Measurements from ENCODE around the gene REEP3.

Gene REEP3

GRCh38 chr10:63634488-63635065, 113.4 kb downstream of the REEP3 start:
- H3K79me2 ChIP-seq (ENCODE audit: insufficient read depth, low read length) = no peaks in the 10 kb centered on the region
- no peaks in the 10 kb centered on the region for H3K27me3 ChIP-seq (ENCODE audit: insufficient read depth, low read length, poor library complexity, severe bottlenecking)
- no peak overlapping the region for H3K4me3 ChIP-seq (ENCODE audit: low read length, poor library complexity, severe bottlenecking)
- no peak overlapping the region for H3K9ac ChIP-seq (ENCODE audit: low read depth, low read length, poor library complexity, severe bottlenecking)
- peaks cover 4% of the 10 kb centered on the region for H3F3A ChIP-seq (ENCODE audit: low read depth)
- no peak overlapping the region for H2AFZ ChIP-seq (ENCODE audit: low read length)
- H3K9me2 ChIP-seq (replicated peaks; ENCODE audit: low read depth, low read length) = no peaks in the 10 kb centered on the region
- no peak for TF ChIP-seq CTCF (conservative IDR thresholded peaks at IDR 0.05; ENCODE audit: low read length)
- no peak for TF ChIP-seq EZH2phosphoT487 (IDR thresholded peaks at IDR 0.05; ENCODE audit: borderline replicate concordance)
- no peaks in the 10 kb centered on the region for H3K9me3 ChIP-seq (ENCODE audit: insufficient read depth, low read depth, low read length)
- no peak overlapping the region for H3K4me2 ChIP-seq (ENCODE audit: low read depth, low read length, poor library complexity, severe bottlenecking)
- H3K4me1 ChIP-seq (ENCODE audit: insufficient read depth, low read length, poor library complexity, severe bottlenecking) = peaks cover 10% of the 10 kb centered on the region
- no peaks in the 10 kb centered on the region for H3K36me3 ChIP-seq (ENCODE audit: insufficient read depth, low read length)
- no peaks in the 10 kb centered on the region for H4K20me1 ChIP-seq (ENCODE audit: insufficient read depth, low read length, poor library complexity, severe bottlenecking)

GRCh38 chr10:63636812-63637211, 115.6 kb downstream of the REEP3 start:
- no peaks in the 10 kb centered on the region for H3K36me3 ChIP-seq (ENCODE audit: insufficient read depth, low read length)
- H3K9me3 ChIP-seq (ENCODE audit: insufficient read depth, low read depth, low read length) = no peaks in the 10 kb centered on the region
- no peak overlapping the region for H3K4me3 ChIP-seq (ENCODE audit: low read length, poor library complexity, severe bottlenecking)
- no peaks in the 10 kb centered on the region for H3K4me1 ChIP-seq (ENCODE audit: insufficient read depth, low read length, poor library complexity, severe bottlenecking)
- H4K20me1 ChIP-seq (ENCODE audit: insufficient read depth, low read length, poor library complexity, severe bottlenecking) = no peaks in the 10 kb centered on the region
- no peaks in the 10 kb centered on the region for H3K27me3 ChIP-seq (ENCODE audit: insufficient read depth, low read length, poor library complexity, severe bottlenecking)
- H3F3A ChIP-seq (ENCODE audit: low read depth) = no peaks in the 10 kb centered on the region
- no peak overlapping the region for H3K9ac ChIP-seq (ENCODE audit: low read depth, low read length, poor library complexity, severe bottlenecking)
- H3K79me2 ChIP-seq (ENCODE audit: insufficient read depth, low read length) = no peaks in the 10 kb centered on the region
- H3K4me2 ChIP-seq (ENCODE audit: low read depth, low read length, poor library complexity, severe bottlenecking) = no peak overlapping the region
- H3K9me2 ChIP-seq (replicated peaks; ENCODE audit: low read depth, low read length) = no peaks in the 10 kb centered on the region
- H2AFZ ChIP-seq (ENCODE audit: low read length) = no peak overlapping the region
- TF ChIP-seq CTCF (conservative IDR thresholded peaks at IDR 0.05; ENCODE audit: low read length) = no peak

GRCh38 chr10:63637901-63638327, 116.7 kb downstream of the REEP3 start:
- no peak overlapping the region for H3K4me3 ChIP-seq (ENCODE audit: low read length, poor library complexity, severe bottlenecking)
- no peak overlapping the region for H2AFZ ChIP-seq (ENCODE audit: low read length)
- H3K79me2 ChIP-seq (ENCODE audit: insufficient read depth, low read length) = no peaks in the 10 kb centered on the region
- no peak overlapping the region for H3K4me2 ChIP-seq (ENCODE audit: low read depth, low read length, poor library complexity, severe bottlenecking)
- H3K36me3 ChIP-seq (ENCODE audit: insufficient read depth, low read length) = no peaks in the 10 kb centered on the region
- H3K4me1 ChIP-seq (ENCODE audit: insufficient read depth, low read length, poor library complexity, severe bottlenecking) = no peaks in the 10 kb centered on the region
- TF ChIP-seq EZH2phosphoT487 (IDR thresholded peaks at IDR 0.05; ENCODE audit: borderline replicate concordance) (no peak), CTCF (conservative IDR thresholded peaks at IDR 0.05; ENCODE audit: low read length) (no peak)
- no peaks in the 10 kb centered on the region for H3K27me3 ChIP-seq (ENCODE audit: insufficient read depth, low read length, poor library complexity, severe bottlenecking)
- no peaks in the 10 kb centered on the region for H4K20me1 ChIP-seq (ENCODE audit: insufficient read depth, low read length, poor library complexity, severe bottlenecking)
- H3K9me2 ChIP-seq (replicated peaks; ENCODE audit: low read depth, low read length) = no peaks in the 10 kb centered on the region
- no peaks in the 10 kb centered on the region for H3F3A ChIP-seq (ENCODE audit: low read depth)
- H3K9ac ChIP-seq (ENCODE audit: low read depth, low read length, poor library complexity, severe bottlenecking) = no peak overlapping the region
- H3K9me3 ChIP-seq (ENCODE audit: insufficient read depth, low read depth, low read length) = no peaks in the 10 kb centered on the region

All from Loucy (cell line).